ENCODE results near the gene TMED4.

TMED4 gene

DNA sequence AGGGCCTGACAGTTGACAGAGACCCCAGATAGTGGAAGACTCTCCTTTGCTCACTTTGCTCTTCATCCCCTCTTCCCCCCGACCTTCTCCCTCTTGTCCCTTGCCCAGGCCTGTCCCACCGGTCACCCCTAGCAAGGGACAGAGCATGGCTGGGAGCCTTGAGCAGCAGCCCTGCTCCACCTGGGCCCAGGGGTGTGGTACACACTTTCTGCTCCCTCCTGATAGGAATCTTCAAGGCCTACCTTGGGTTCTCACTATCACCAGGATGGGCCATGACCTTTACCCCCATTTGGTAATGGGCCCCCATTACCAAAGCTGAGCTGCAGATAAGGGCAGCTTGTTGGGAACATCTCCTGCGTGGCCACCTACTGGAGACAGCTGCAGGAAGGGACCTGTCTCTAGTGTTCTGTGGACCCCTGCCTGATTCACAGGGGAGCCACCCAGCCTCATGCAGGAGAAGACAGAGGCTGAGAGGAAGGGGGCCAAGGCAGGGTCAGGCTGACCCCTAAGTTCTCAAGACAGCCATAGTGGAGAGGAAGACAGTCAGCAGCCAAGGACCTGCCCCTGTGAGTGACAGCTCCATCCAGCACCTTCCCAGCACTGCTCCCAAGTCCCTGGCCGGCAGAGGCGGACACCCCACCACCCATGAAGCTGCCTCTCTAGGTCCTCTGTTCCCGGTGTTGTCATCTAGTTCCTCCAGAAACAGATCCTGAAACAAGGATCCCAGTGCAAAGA lies 40.0 kb downstream of the TMED4 start:
- no peaks in the 10 kb centered on the region for H3K4me1 Mint-ChIP-seq (ENCODE audit: low read depth)
- no peak overlapping the region for H3K4me3 Mint-ChIP-seq
- no peaks in the 10 kb centered on the region for H3K9me3 Mint-ChIP-seq (ENCODE audit: low read depth)
- no peak overlapping the region for H3K27ac Mint-ChIP-seq
- no peaks in the 10 kb centered on the region for H3K36me3 Mint-ChIP-seq
- peaks cover 3% of the 10 kb centered on the region for H3K27me3 Mint-ChIP-seq

- Mint-ChIP-seq H3K36me3 (no peaks in the 10 kb centered on the region), H3K9me3 (ENCODE audit: low read depth) (no peaks in the 10 kb centered on the region), H3K27ac (no peak within 1 kb of the TSS), H3K27me3 (peaks cover 3% of the 10 kb centered on the region), H3K4me3 (no peak within 1 kb of the TSS), H3K4me1 (ENCODE audit: low read depth) (no peaks in the 10 kb centered on the region)
Measured at GRCh38 chr7:44541028-44541869, 40.8 kb downstream of the TMED4 start, which contains the start of gene NPC1L1. Gene NPC1L1 (minus strand): TSS chr7:44541330. CDS start chr7:44541259, 71 bp downstream.

DNA sequence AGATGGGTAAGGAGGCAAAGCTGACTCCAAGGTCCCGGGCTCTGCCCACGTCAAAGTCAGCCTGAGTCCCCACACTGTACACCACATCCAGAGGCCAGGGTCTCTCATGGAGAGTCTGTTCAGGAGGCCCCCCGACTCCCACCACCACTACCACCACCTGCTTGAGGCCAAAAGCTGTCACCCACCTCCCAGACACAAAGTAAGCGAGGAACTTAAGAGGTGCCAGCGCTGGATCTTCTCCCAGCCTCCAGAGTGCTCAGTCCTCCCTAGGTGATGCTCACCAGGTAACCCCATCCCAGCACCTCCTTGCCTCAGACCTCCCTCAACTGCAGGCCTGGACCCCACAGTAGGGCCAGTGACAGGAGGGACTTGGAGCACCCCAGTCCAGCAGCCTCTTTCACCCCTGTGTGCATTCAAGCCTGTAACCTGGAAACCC lies 41.4 kb downstream of the TMED4 start:
- Mint-ChIP-seq H3K4me3 (no peak overlapping the region), H3K36me3 (no peaks in the 10 kb centered on the region), H3K9me3 (ENCODE audit: low read depth) (no peaks in the 10 kb centered on the region), H3K27ac (no peak overlapping the region), H3K4me1 (ENCODE audit: low read depth) (no peaks in the 10 kb centered on the region), H3K27me3 (peaks cover 3% of the 10 kb centered on the region)

- Mint-ChIP-seq H3K36me3 (no peaks in the 10 kb centered on the region), H3K9me3 (ENCODE audit: low read depth) (no peaks in the 10 kb centered on the region), H3K4me1 (ENCODE audit: low read depth) (no peaks in the 10 kb centered on the region), H3K4me3 (no peak overlapping the region), H3K27me3 (peaks cover 3% of the 10 kb centered on the region), H3K27ac (no peak overlapping the region)
Measured at GRCh38 chr7:44539669-44540506, 42.1 kb downstream of the TMED4 start.

DNA sequence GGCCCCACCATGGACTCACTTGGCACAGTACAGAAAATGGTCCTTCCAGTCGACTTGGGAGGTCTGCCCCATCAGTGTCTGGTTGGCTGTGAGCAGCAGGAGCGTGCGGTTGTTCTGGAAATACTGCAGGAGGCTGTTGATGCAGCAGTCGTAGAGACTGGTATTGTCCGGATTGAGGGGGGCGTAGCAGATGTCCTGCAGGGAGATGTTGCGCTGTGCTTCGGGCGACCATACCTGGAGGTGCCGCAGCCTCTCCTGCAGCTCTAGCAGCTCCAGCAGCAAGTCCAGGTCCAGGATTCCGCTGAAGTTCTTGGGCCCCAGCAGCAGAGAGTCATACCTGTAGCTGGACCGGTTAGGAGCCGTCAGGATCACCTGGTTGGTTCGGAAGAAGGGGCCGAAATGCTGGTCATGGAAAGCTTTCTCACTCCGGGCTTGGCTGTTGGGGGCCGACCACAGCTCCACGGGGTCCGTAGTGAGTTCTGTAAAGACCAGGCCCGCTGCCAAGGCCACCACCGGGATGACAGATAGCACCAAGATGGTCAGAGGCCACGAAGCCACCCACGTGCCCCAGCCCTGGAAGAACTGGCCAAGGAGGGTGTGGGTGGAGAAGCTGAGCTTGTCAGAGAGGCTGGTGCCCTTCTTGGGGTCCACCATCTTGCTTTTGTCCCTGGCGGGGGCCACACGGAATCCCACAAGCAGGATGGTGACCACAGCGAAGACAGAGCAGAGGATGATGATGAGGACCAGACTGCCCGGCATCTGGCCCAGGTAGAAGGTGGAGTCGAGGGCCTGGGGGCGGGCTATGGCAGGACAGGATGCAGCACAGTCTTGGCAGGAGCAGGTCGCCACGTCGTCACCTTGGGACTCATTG lies 43.0 kb downstream of the TMED4 start:
- Mint-ChIP-seq H3K4me1 (ENCODE audit: low read depth) (no peaks in the 10 kb centered on the region), H3K4me3 (no peak overlapping the region), H3K27me3 (peaks cover 3% of the 10 kb centered on the region), H3K27ac (no peak overlapping the region), H3K9me3 (ENCODE audit: low read depth) (no peaks in the 10 kb centered on the region), H3K36me3 (no peaks in the 10 kb centered on the region)

- H3K27me3 Mint-ChIP-seq: no peaks in the 10 kb centered on the region
- no peak overlapping the region for H3K27ac Mint-ChIP-seq
- no peaks in the 10 kb centered on the region for H3K36me3 Mint-ChIP-seq
- H3K4me3 Mint-ChIP-seq: no peak overlapping the region
- no peaks in the 10 kb centered on the region for H3K9me3 Mint-ChIP-seq (ENCODE audit: low read depth)
- no peaks in the 10 kb centered on the region for H3K4me1 Mint-ChIP-seq (ENCODE audit: low read depth)
Measured at GRCh38 chr7:44538093-44538797, 43.8 kb downstream of the TMED4 start.

GRCh38 chr7:44537442-44537841 lies 44.6 kb downstream of the TMED4 start:
- Mint-ChIP-seq H3K36me3 (no peaks in the 10 kb centered on the region), H3K4me3 (no peak overlapping the region), H3K9me3 (ENCODE audit: low read depth) (no peaks in the 10 kb centered on the region), H3K27ac (no peak overlapping the region), H3K4me1 (ENCODE audit: low read depth) (no peaks in the 10 kb centered on the region), H3K27me3 (no peaks in the 10 kb centered on the region)

GRCh38 chr7:44536090-44536489 lies 45.9 kb downstream of the TMED4 start:
- Mint-ChIP-seq H3K27ac (no peak overlapping the region), H3K4me3 (no peak overlapping the region), H3K4me1 (ENCODE audit: low read depth) (no peaks in the 10 kb centered on the region)

DNA sequence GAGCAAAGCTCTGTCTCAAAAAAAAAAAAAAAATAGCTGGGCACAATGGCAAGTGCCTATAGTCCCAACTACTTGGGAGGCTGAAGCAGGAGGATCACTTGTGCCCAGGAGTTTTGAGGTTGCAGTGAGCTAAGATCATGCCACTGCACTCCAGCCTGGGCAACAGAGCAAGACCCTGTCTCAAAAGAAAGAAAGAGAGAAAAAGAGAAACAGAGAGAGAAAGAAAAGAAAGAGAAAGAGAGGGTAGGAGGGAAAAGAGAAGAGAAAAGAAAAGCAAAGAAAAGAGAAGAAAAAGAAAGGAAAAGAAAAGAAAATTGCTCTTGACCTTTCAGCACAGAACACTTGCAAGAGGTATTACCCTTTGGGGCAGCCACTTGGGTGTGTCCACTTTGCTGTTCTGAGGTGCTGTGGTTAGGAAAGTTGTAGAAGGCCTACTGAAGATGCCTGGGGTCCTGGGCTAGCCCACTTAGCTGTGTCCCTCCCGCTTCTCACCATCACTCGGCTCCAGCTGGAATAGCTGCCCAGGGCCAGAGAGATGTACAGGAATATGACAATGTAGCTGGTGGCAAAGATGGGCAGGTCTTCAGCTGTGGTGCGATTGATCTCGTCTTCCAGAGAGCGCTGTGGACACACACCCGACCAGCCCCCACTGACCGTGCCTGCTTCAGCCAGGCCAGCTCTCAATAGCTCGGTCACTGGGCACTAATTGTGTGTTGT lies 46.5 kb downstream of the TMED4 start:
- no peaks in the 10 kb centered on the region for H3K36me3 Mint-ChIP-seq
- H3K27ac Mint-ChIP-seq: no peak overlapping the region
- no peaks in the 10 kb centered on the region for H3K27me3 Mint-ChIP-seq
- H3K4me1 Mint-ChIP-seq (ENCODE audit: low read depth): no peaks in the 10 kb centered on the region
- no peaks in the 10 kb centered on the region for H3K9me3 Mint-ChIP-seq (ENCODE audit: low read depth)
- H3K4me3 Mint-ChIP-seq: no peak overlapping the region

More at GRCh38 chr7:44536090-44536489, 45.9 kb downstream of the TMED4 start:
- H3K27me3 Mint-ChIP-seq: no peaks in the 10 kb centered on the region
- H3K36me3 Mint-ChIP-seq: no peaks in the 10 kb centered on the region
- no peaks in the 10 kb centered on the region for H3K9me3 Mint-ChIP-seq (ENCODE audit: low read depth)

DNA sequence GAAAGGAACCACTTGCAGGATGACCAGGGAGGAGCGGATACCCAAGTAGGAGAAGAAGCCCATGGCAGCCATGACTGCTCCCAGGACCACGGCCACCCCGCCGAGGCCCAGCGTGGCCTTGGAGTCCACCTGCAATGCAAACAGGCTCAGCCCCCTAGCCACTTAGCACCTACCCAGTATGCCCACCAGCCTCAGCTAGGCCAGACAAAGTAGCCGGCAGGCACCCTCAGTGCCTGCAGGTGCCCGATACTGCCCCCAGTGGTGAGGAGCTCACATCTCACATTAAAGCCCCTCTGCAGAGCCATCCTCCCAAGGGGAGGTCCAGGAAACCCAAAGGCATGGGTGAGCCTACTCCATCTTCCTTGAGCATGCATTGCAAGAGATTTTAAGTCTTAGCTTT lies 47.5 kb downstream of the TMED4 start:
- Mint-ChIP-seq H3K27ac (no peak overlapping the region), H3K36me3 (no peaks in the 10 kb centered on the region), H3K27me3 (no peaks in the 10 kb centered on the region), H3K4me3 (no peak overlapping the region), H3K9me3 (ENCODE audit: low read depth) (no peaks in the 10 kb centered on the region), H3K4me1 (ENCODE audit: low read depth) (no peaks in the 10 kb centered on the region)

- Mint-ChIP-seq H3K27ac (no peak overlapping the region), H3K36me3 (no peaks in the 10 kb centered on the region), H3K27me3 (no peaks in the 10 kb centered on the region), H3K4me1 (ENCODE audit: low read depth) (no peaks in the 10 kb centered on the region), H3K4me3 (no peak overlapping the region), H3K9me3 (ENCODE audit: low read depth) (no peaks in the 10 kb centered on the region)
Measured at GRCh38 chr7:44534087-44534486, 47.9 kb downstream of the TMED4 start.

DNA sequence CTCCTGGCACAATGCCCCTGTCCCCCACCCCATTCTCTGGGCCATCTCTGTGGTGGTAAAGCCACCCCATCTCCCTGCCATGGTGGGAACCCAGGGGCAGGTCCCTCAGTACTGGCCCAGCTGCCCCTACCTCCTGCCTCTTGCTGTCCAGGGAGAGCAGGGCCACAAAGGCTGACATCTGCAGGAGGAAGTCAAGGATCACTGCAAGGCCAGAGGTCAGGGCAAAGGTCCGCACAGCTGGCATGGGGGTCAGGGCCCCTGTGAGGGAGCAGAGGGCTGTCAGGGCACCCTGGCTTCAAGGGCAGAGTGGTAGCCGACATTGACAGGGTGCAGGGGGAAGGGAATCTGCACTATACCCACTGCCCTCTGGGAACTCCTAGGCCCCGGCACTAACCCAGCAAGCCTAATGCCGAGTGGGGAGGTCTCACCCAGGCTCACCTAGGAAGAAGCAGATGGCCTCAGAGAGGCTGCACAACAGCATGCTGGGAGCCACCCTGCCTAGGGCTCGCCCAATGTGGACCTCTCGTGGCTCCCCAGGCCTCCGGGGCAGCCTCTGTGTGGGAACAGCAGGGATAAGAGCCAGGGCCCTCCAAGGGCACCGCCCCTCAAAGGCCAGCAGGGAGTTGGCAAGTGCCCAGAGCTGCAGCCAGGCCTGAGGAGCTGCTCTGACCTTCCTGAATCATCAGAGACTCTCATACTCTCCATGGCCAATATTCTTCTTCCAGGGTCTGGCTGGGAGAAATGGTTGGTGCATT lies 48.6 kb downstream of the TMED4 start:
- Mint-ChIP-seq H3K36me3 (no peaks in the 10 kb centered on the region), H3K9me3 (ENCODE audit: low read depth) (no peaks in the 10 kb centered on the region), H3K4me3 (no peak overlapping the region), H3K4me1 (ENCODE audit: low read depth) (no peaks in the 10 kb centered on the region), H3K27me3 (no peaks in the 10 kb centered on the region), H3K27ac (no peak overlapping the region)
